Activated naive CD8-positive, alpha-beta T cell treated with anti-CD3 and anti-CD28 coated beads for 36 hours (primary cell): ENCODE measurements around the gene RB1. TPM values are rescaled to one million over a fixed set of nuclear protein-coding genes. Genes with fewer than 3 reads are reported as not detected.

Experiments
- DNase-seq: peaks from one replicate; pipeline ENCODE4 v3.0.0; 2021
- H3K27ac Mint-ChIP-seq: one replicate; pipeline ENCODE4 v1.8.0; 2022; ENCODE audit warnings: mild to moderate bottlenecking, moderate library complexity, mixed read lengths
- H3K27me3 Mint-ChIP-seq: one replicate; pipeline ENCODE4 v1.8.0; 2022; ENCODE audit warnings: mild to moderate bottlenecking, mixed read lengths
- H3K36me3 Mint-ChIP-seq: one replicate; pipeline ENCODE4 v1.8.0; 2021; ENCODE audit warnings: mild to moderate bottlenecking, mixed read lengths
- H3K4me1 Mint-ChIP-seq: one replicate; pipeline ENCODE4 v1.8.0; 2021; ENCODE audit warnings: mixed read lengths
- H3K4me3 Mint-ChIP-seq: one replicate; pipeline ENCODE4 v1.8.0; 2022; ENCODE audit warnings: mild to moderate bottlenecking, moderate library complexity, mixed read lengths
- H3K9me3 Mint-ChIP-seq: one replicate; pipeline ENCODE4 v1.8.0; 2022; ENCODE audit warnings: mixed read lengths
- total RNA-seq, 2 experiments: library from RNA; stranded (reverse); gene quantifications; one replicate each; pipeline ENCODE4 v1.2.3, GENCODE V29; 2021

RB1 gene
- total RNA-seq = 10 to 100 TPM; 33.0 to 33.7 TPM

DNA sequence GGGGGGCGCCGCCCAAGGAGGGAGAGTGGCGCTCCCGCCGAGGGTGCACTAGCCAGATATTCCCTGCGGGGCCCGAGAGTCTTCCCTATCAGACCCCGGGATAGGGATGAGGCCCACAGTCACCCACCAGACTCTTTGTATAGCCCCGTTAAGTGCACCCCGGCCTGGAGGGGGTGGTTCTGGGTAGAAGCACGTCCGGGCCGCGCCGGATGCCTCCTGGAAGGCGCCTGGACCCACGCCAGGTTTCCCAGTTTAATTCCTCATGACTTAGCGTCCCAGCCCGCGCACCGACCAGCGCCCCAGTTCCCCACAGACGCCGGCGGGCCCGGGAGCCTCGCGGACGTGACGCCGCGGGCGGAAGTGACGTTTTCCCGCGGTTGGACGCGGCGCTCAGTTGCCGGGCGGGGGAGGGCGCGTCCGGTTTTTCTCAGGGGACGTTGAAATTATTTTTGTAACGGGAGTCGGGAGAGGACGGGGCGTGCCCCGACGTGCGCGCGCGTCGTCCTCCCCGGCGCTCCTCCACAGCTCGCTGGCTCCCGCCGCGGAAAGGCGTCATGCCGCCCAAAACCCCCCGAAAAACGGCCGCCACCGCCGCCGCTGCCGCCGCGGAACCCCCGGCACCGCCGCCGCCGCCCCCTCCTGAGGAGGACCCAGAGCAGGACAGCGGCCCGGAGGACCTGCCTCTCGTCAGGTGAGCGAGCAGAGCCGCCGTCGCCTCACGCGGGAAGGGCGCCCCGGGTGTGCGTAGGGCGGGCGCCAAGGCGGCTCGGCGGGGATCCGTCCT is at the start of gene RB1:
TSS of gene RB1 (plus strand) at position 393 of the 784 bp plus-strand sequence. CDS start at position 555, 162 bp downstream.
- peak; percentile 92 for DNase-seq
- Mint-ChIP-seq H3K9me3 (no peaks in the 10 kb centered on the region), H3K4me1 (peaks cover 25% of the 10 kb centered on the region), H3K36me3 (peaks cover 18% of the 10 kb centered on the region), H3K27ac (peak within 1 kb of the TSS; percentile 98), H3K27me3 (no peaks in the 10 kb centered on the region), H3K4me3 (peak within 1 kb of the TSS; percentile 90)

DNA sequence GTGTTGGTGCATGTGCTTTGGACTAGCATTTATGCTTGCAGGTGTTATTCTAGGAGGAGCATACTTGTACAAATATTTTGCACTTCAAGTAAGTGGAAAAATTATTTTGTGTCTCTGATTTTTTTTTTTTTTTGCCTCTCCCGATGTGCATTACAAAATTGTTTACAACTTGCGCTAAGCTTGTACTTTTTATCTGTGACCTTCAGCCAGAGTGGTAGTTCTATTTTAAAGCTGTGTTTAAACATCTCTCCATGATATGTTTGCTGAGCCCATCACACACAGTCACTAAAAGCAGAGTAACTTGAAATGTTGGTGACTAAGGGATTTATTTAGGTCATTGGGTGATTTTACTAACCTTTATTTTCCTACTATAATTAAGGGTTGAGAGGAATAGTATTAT is 49.7 kb upstream of the RB1 start:
- peaks cover 43% of the 10 kb centered on the region for H3K36me3 Mint-ChIP-seq

DNA sequence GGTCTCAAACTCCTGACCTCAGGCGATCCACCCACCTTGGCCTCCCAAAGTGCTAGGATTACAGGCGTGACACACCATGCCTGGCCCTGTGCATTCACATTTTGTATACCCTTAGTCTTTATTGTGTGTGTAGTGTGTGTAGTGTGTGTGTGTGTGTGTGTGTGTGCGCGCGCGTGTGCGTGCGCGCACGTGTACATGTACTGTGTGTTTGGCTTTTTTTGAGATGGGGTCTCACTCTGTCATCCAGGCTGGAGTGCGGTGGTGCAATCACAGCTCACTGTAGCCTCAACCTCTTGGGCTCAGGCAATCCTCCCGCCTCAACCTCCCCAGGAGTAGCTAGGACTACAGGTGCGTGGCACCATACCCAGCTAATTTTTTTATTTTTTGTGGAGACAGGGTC is 48.5 kb upstream of the RB1 start:
- Mint-ChIP-seq H3K4me3 (no peak overlapping the region), H3K9me3 (no peaks in the 10 kb centered on the region), H3K4me1 (peaks cover 60% of the 10 kb centered on the region), H3K27me3 (no peaks in the 10 kb centered on the region), H3K27ac (peak overlapping the region; percentile 42), H3K36me3 (peaks cover 47% of the 10 kb centered on the region)
- no peak for DNase-seq

More for the DNA sequence above, 49.7 kb upstream of the RB1 start:
- DNase-seq = no peak
- H3K4me1 Mint-ChIP-seq = peaks cover 58% of the 10 kb centered on the region
- peak overlapping the region; percentile 80 for H3K27ac Mint-ChIP-seq
- H3K27me3 Mint-ChIP-seq = no peaks in the 10 kb centered on the region
- H3K4me3 Mint-ChIP-seq = no peak overlapping the region
- no peaks in the 10 kb centered on the region for H3K9me3 Mint-ChIP-seq

DNA sequence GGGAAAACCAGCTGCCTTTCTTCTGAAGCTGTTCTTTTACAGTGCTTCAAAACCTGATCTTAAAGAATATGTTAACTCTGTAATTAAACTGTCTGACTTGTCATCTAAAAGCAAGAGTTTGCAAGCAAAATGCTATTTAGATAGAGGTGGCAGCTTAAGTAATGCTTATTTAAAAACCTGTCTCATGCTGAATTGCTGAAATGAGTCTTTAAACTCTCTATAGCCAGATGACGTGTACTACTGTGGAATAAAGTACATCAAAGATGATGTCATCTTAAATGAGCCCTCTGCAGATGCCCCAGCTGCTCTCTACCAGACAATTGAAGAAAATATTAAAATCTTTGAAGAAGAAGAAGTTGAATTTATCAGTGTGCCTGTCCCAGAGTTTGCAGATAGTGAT is 47.6 kb upstream of the RB1 start:
- no peaks in the 10 kb centered on the region for H3K9me3 Mint-ChIP-seq
- H3K27ac Mint-ChIP-seq = peak overlapping the region; percentile 26
- no peaks in the 10 kb centered on the region for H3K27me3 Mint-ChIP-seq
- peaks cover 46% of the 10 kb centered on the region for H3K36me3 Mint-ChIP-seq
- no peak for DNase-seq
- no peak overlapping the region for H3K4me3 Mint-ChIP-seq
- peaks cover 55% of the 10 kb centered on the region for H3K4me1 Mint-ChIP-seq

DNA sequence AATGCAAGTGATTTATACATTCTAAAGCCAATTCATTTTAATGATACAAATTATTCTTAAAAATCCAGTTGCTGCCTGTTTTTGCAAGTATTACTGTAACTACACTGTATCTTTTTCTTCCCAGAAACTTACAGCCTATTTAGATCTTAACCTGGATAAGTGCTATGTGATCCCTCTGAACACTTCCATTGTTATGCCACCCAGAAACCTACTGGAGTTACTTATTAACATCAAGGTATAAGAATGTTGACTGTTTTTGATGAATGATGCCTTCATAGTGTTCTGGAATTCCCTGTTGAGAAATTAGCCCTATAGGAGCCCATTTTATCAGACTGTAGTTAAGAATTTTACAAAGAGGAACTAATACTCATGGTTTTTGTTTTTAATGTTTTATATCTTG is 45.5 kb upstream of the RB1 start:
- peaks cover 43% of the 10 kb centered on the region for H3K4me1 Mint-ChIP-seq
- H3K27me3 Mint-ChIP-seq = no peaks in the 10 kb centered on the region

DNA sequence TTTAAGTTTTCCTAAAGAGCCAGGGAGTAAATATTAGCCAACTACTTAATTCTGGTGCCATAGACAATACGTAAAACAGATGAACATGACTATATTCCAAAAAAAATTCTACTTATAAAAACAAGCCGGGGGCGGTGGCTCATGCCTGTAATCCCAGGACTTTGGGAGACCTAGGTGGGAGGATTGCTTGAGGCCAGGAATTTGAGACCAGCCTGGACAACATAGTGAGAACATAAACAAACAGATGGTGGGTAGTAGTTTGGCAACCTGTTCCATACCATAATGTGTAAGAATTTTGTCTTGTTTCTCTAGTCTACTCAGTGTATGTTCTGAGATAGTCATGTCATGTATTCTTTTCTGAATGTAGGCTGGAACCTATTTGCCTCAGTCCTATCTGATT is 45.1 kb upstream of the RB1 start:
- Mint-ChIP-seq H3K4me3 (no peak overlapping the region), H3K4me1 (peaks cover 45% of the 10 kb centered on the region), H3K36me3 (peaks cover 63% of the 10 kb centered on the region), H3K9me3 (no peaks in the 10 kb centered on the region), H3K27me3 (no peaks in the 10 kb centered on the region), H3K27ac (peak overlapping the region; percentile 10)
- DNase-seq = no peak

More for the DNA sequence above, 45.5 kb upstream of the RB1 start:
- Mint-ChIP-seq H3K27ac (peak overlapping the region; percentile 10), H3K9me3 (no peaks in the 10 kb centered on the region), H3K36me3 (peaks cover 59% of the 10 kb centered on the region), H3K4me3 (no peak overlapping the region)
- no peak for DNase-seq

DNA sequence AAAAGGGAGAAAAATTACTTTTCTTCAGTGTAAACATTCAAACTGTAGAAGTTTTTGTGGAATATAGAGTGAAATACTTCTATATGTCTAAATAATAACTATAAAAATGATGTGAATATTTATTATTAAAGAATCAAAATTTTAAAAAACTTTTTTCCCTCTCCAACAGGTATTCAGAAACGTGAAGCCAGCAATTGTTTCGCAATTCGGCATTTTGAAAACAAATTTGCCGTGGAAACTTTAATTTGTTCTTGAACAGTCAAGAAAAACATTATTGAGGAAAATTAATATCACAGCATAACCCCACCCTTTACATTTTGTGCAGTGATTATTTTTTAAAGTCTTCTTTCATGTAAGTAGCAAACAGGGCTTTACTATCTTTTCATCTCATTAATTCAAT is 42.6 kb upstream of the RB1 start:
- Mint-ChIP-seq H3K36me3 (peaks cover 61% of the 10 kb centered on the region), H3K9me3 (peaks cover 2% of the 10 kb centered on the region), H3K27me3 (no peaks in the 10 kb centered on the region), H3K4me3 (no peak overlapping the region), H3K27ac (no peak overlapping the region), H3K4me1 (peaks cover 60% of the 10 kb centered on the region)
- DNase-seq = no peak

DNA sequence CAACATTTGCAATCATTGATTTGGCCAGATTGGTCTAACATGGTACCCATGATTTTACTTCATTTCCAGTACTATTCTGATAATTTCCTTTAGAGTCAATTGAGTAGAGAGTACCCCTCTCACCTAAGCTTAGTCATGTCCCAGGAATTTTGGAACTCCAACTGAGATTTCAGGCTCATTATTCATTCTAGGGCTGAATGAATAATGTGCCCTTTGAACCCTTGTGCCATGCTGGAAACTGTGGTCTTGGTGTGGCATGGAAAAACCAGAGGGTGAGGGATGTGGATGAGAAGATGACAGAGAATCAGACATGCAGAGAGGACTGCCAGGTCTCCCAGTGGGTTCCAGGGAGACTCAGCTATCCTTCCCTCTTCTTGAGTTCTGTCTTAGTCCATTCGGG is 40.4 kb upstream of the RB1 start:
- H3K4me3 Mint-ChIP-seq = no peak overlapping the region
- H3K27me3 Mint-ChIP-seq = no peaks in the 10 kb centered on the region
- no peak overlapping the region for H3K27ac Mint-ChIP-seq
- H3K36me3 Mint-ChIP-seq = peaks cover 52% of the 10 kb centered on the region
- DNase-seq = no peak
- H3K4me1 Mint-ChIP-seq = peaks cover 51% of the 10 kb centered on the region
- peaks cover 2% of the 10 kb centered on the region for H3K9me3 Mint-ChIP-seq

DNA sequence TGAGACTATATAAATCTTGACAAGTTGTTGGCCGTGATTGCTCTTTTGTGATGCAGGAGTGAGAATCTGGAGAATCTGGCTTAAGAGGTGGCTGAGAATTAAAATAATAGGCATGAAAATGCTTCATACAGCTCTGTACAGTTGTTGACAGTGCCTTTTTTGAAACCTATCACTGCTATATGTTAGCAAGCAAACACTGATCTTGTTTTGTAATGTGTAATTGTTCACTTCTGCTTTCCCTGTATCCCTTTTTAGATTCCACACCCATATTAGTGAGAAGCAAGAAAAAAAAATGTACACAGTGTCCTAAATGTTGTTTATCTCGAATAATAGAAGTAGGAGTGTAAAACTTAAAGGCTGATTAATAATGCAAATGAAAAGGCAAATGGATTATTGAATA is 39.5 kb upstream of the RB1 start:
- no peak for DNase-seq
- Mint-ChIP-seq H3K36me3 (peaks cover 49% of the 10 kb centered on the region), H3K4me1 (peaks cover 44% of the 10 kb centered on the region), H3K4me3 (no peak overlapping the region), H3K9me3 (peaks cover 2% of the 10 kb centered on the region), H3K27me3 (no peaks in the 10 kb centered on the region), H3K27ac (no peak overlapping the region)

DNA sequence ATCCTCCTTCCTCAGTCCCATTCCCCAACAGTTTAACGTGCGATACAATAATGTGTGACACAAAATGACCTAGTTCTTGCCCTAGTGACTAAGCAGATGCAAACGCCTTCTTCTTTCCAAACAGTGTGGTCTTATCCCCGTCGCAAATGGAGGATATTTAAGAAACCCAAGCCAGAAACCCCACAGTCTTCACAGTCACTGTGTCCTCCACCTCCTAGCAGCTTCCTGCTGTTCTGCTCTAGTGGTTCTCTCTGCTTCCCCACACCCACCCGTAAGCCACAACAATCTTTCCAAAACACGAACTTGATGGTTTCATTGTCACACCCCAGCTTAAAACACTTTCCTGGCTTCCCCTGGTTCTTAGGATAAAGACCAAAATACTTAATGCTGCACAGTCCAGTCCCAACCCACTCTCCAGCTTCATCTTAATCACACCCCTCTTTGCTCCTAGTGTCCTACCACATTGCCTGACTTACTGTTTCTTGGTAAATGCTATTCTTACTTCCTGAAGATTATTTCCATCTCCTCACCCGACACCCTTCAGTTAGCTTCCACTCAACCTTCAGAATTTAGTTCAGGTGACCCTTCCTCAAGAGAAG is 38.2 kb upstream of the RB1 start:
- peak overlapping the region; percentile 52 for H3K4me3 Mint-ChIP-seq
- H3K36me3 Mint-ChIP-seq = peaks cover 44% of the 10 kb centered on the region
- DNase-seq = peak; percentile 39
- peaks cover 2% of the 10 kb centered on the region for H3K9me3 Mint-ChIP-seq
- H3K27ac Mint-ChIP-seq = peak overlapping the region; percentile 85
- H3K27me3 Mint-ChIP-seq = no peaks in the 10 kb centered on the region
- H3K4me1 Mint-ChIP-seq = peaks cover 36% of the 10 kb centered on the region

DNA sequence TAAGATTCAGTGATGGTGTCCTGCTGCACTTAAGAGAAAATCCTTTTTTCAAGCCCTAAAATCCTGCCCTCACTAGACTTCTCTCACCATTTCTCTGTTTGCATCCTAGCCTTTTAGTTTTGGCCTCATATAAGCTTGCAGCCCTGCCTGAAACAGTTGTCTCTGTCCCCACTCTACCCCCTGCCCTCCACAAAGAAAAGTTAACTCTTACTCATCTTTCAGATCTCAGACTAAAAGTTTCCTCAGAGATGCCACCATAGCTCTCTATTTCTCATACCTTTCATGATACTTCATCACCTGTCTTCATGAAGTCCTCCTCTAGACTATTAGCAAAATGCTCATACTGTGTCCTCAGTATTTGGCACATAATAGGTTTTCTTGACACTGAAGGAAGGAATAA is 37.4 kb upstream of the RB1 start:
- Mint-ChIP-seq H3K4me3 (no peak overlapping the region), H3K27ac (peak overlapping the region; percentile 62), H3K36me3 (peaks cover 38% of the 10 kb centered on the region), H3K9me3 (peaks cover 2% of the 10 kb centered on the region), H3K27me3 (no peaks in the 10 kb centered on the region), H3K4me1 (peaks cover 36% of the 10 kb centered on the region)
- no peak for DNase-seq

DNA sequence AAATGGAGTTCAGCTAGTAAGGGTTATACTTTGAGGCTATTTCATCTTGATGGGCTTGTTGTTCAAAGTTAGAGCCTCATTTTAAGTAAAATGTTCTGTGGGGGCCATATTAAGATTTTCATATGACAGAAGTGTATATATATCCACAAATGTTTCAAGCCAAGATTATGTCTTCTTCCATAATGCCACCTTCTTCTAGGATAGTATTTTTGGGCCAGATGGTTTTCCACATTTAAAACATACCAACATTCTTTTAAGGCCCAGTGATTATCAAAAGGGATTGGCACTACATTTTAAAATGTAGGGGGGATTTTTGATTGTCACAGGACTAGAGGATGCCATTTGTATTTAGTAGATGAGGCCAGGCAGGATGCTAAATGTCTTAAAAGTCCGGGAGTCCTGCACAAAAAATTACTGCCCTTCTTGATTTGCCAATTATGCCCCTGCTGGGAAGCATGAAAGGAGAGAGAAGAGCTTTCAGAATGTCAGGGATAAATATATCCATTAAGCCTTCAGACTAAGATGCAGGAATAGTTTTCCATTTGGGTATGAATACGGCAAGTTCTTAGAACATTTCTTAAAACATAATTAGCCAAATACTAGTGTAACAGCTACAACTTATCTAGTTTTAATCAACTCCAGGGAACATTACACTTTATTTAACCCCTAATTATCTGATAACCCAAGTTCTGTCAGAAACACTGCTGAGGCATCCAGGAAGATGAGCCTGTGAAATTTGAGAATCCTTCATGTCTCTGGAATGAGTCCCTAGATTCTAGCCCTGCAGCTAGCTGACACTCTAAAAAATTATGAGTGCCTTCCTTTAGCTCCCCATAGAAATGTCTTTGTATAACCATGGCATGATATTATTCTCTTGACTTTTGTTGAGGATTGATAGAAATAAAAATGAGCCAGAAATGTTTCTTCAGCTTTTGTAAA is 36.6 kb upstream of the RB1 start:
- no peak overlapping the region for H3K4me3 Mint-ChIP-seq
- H3K27ac Mint-ChIP-seq = no peak overlapping the region
- no peak for DNase-seq
- H3K9me3 Mint-ChIP-seq = peaks cover 2% of the 10 kb centered on the region
- peaks cover 37% of the 10 kb centered on the region for H3K36me3 Mint-ChIP-seq
- no peaks in the 10 kb centered on the region for H3K27me3 Mint-ChIP-seq
- H3K4me1 Mint-ChIP-seq = peaks cover 36% of the 10 kb centered on the region

DNA sequence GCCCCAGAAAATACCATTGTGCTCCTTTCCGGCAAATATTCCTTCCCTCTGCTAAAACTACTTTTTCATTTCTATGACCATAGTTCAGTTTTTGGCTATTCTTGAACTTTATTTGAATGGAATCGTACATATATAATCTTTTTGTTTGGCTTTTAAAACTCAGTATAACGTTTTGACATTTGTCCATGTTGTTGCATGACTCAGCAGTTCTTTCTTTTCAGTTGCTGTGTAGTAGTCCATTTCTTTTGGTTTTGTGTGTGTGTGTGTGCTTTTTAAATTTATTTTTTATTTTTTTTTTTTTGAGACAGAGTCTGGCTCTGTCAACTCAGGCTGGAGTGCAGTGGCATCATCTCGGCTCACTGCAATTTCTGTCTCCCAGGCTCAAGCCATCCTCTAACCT is 35.5 kb upstream of the RB1 start:
- DNase-seq = no peak
- Mint-ChIP-seq H3K4me3 (no peak overlapping the region), H3K36me3 (peaks cover 27% of the 10 kb centered on the region), H3K27ac (no peak overlapping the region), H3K9me3 (peaks cover 2% of the 10 kb centered on the region), H3K4me1 (peaks cover 36% of the 10 kb centered on the region), H3K27me3 (no peaks in the 10 kb centered on the region)

DNA sequence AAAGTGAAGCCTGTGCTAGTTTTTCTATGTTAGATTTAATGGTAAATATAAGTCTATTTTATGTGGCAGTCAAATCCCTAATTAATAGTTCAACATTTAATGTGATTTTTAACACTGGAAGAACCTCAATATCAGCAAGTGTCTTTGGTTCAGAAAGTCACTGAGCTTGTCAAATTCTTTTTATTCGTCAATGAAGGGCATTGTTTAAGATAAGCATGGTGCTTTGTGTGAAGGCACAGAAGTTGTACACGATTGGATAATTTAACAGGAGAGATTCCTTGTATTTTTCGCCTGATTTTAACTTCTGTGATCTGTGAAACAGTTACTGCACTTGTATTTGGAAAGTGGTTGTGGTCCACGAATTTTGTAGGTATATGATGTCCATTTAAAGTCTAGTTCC is 30.2 kb upstream of the RB1 start:
- no peak for DNase-seq

DNA sequence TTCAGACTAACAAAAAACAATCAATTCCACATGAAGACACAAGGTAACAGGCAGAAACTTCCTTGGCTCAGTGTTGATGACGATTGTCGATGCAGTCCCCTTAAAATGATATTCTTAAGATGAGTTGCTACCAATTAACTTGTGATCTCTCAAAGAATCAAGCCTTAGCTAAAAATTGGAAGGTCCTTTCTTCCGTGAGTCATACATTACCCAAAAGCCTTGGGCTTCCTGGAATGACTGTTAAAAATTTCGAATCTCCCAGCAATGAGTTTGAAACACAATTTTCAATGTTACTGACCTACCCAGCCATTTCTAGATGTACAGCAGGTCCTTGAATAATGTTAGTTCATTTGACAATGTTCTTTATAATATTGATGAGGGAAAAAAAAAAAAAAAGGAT is 28.0 kb upstream of the RB1 start:
- Mint-ChIP-seq H3K27me3 (no peaks in the 10 kb centered on the region), H3K4me3 (no peak overlapping the region), H3K36me3 (no peaks in the 10 kb centered on the region), H3K27ac (no peak overlapping the region), H3K9me3 (no peaks in the 10 kb centered on the region), H3K4me1 (peaks cover 10% of the 10 kb centered on the region)
- no peak for DNase-seq

More for the DNA sequence above, 30.2 kb upstream of the RB1 start:
- Mint-ChIP-seq H3K4me3 (no peak overlapping the region), H3K4me1 (peaks cover 10% of the 10 kb centered on the region), H3K36me3 (peaks cover 6% of the 10 kb centered on the region), H3K9me3 (no peaks in the 10 kb centered on the region), H3K27ac (no peak overlapping the region), H3K27me3 (no peaks in the 10 kb centered on the region)
